Activated CD4-positive, CD25-positive, alpha-beta regulatory T cell treated with anti-CD3 and anti-CD28 coated beads, Interleukin-2, amount 50 U/mL, for 24 hours (primary cell): ENCODE measurements around the gene TMEM132C.

Experiments
- ATAC-seq, 2 donors: fragments of 150-1000 bp; cut with Tn5 transposase; one replicate each; pipeline ENCODE4 v1.10.0; 2021; ENCODE audit warnings: mild to moderate bottlenecking in 1 of 2, moderate library complexity in 1 of 2

TMEM132C gene

GRCh38 chr12:128680555-128680954 lies 413.6 kb downstream of the TMEM132C start:
- no peak for ATAC-seq

- no peak for ATAC-seq
Measured at GRCh38 chr12:128682548-128683275, 415.7 kb downstream of the TMEM132C start.

- ATAC-seq: no peak
Measured at GRCh38 chr12:128684352-128684751, 417.4 kb downstream of the TMEM132C start.

GRCh38 chr12:128685903-128686475 lies 419.0 kb downstream of the TMEM132C start:
- ATAC-seq: no peak

- no peak for ATAC-seq
Measured at GRCh38 chr12:128687851-128688250, 420.9 kb downstream of the TMEM132C start.

- ATAC-seq: no peak
Measured at GRCh38 chr12:128690641-128691040, 423.7 kb downstream of the TMEM132C start.

- no peak for ATAC-seq
Measured at GRCh38 chr12:128693115-128693514, 426.1 kb downstream of the TMEM132C start.

GRCh38 chr12:128693771-128694170 lies 426.8 kb downstream of the TMEM132C start:
- ATAC-seq: no peak

- no peak for ATAC-seq
Measured at GRCh38 chr12:128694445-128694844, 427.5 kb downstream of the TMEM132C start.

- ATAC-seq: no peak
Measured at GRCh38 chr12:128695697-128696096, 428.7 kb downstream of the TMEM132C start.

GRCh38 chr12:128698301-128698972 lies 431.5 kb downstream of the TMEM132C start:
- no peak for ATAC-seq

GRCh38 chr12:128699106-128699505 lies 432.1 kb downstream of the TMEM132C start:
- ATAC-seq: no peak

GRCh38 chr12:128702371-128702770 lies 435.4 kb downstream of the TMEM132C start:
- ATAC-seq: no peak

GRCh38 chr12:128705140-128705539 lies 438.2 kb downstream of the TMEM132C start:
- no peak for ATAC-seq

- no peak for ATAC-seq
Measured at GRCh38 chr12:128707488-128707887, 440.5 kb downstream of the TMEM132C start.

- ATAC-seq: no peak
Measured at GRCh38 chr12:128708789-128709188, 441.8 kb downstream of the TMEM132C start.

- ATAC-seq: no peak
Measured at GRCh38 chr12:128709660-128710059, 442.7 kb downstream of the TMEM132C start.

- no peak for ATAC-seq
Measured at GRCh38 chr12:128711486-128711885, 444.5 kb downstream of the TMEM132C start.

- no peak for ATAC-seq
Measured at GRCh38 chr12:128712622-128713021, 445.7 kb downstream of the TMEM132C start.

GRCh38 chr12:128715485-128715884 lies 448.5 kb downstream of the TMEM132C start:
- no peak for ATAC-seq

GRCh38 chr12:128724468-128725046 lies 457.6 kb downstream of the TMEM132C start:
- no peak for ATAC-seq

- no peak for ATAC-seq
Measured at GRCh38 chr12:128726886-128727285, 459.9 kb downstream of the TMEM132C start.

GRCh38 chr12:128727461-128727860 lies 460.5 kb downstream of the TMEM132C start:
- ATAC-seq: no peak

GRCh38 chr12:128727999-128728398 lies 461.0 kb downstream of the TMEM132C start:
- ATAC-seq: no peak
